ENCODE data around the gene BPIFB6.
"Not testable (repeated sequence)": the region's sequence is repeated elsewhere in the genome, so short reads cannot be mapped to it uniquely, and the experiment has no call there.

BPIFB6 gene

DNA sequence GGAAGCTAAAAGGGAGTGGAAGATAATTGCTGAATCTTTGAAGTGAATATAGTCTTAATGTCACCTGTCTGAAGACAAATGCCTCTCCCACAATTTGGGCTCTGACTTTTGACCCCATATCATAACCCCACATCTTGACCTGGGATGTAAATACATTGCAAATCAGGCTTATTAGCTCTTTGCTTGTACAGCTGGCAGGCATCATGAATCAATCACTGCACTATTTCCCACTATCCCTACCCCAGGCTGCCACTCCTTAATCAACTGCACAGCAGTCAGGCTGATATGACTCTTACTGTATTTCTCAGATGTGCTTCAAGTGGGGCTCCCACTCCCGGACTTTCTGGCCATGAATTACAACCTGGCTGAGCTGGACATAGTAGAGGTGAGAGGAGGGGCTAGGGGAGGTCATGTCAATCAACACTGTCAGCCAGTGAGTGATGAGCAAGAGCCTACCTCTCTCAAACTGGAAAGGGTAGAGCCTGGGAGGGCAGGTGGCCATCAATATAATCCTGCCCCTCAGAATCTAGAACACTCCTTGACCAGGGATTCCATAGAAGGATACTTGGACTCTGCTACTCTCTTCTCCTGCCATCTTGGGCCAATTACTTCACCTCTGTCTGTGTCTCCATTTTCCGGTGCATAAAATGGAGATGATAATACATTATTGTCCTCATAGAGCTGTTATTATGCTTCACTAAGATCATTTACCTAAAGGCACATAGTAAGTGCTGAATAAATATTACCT, 11.7 kb downstream of the BPIFB6 start:
- TF ChIP-seq, protein P1, sequence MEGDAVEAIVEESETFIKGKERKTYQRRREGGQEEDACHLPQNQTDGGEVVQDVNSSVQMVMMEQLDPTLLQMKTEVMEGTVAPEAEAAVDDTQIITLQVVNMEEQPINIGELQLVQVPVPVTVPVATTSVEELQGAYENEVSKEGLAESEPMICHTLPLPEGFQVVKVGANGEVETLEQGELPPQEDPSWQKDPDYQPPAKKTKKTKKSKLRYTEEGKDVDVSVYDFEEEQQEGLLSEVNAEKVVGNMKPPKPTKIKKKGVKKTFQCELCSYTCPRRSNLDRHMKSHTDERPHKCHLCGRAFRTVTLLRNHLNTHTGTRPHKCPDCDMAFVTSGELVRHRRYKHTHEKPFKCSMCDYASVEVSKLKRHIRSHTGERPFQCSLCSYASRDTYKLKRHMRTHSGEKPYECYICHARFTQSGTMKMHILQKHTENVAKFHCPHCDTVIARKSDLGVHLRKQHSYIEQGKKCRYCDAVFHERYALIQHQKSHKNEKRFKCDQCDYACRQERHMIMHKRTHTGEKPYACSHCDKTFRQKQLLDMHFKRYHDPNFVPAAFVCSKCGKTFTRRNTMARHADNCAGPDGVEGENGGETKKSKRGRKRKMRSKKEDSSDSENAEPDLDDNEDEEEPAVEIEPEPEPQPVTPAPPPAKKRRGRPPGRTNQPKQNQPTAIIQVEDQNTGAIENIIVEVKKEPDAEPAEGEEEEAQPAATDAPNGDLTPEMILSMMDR (IDR thresholded peaks at IDR 0.05; ENCODE audit: low read depth, low read length, missing control alignments) = no peak
- H3K4me3 ChIP-seq (ENCODE audit: low read depth, low read length) = no peak overlapping the region
- no peak for DNase-seq (ENCODE audit: low read depth)

DNA sequence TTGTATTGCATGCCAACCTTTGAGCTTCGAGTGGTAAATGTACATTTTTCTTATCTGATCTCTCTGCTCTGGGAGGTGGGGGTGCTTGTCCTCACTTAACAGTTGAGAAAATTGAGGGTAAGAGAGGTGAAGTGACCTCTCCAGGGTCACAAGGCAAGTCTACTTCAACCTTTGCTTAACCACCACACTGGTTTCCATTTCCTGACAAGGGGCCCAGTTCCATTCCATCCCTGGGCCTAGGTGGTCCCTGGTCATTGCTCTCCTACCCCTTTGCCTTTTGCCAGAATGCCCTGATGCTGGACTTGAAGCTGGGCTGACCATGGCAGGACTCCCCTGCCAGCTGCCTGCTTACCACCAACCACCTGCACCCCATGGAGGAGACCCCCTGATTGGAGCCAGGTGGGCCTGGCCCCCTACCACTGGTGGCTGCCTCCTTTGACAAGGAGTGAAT, 12.3 kb downstream of the BPIFB6 start:
- TF ChIP-seq, protein P1 (IDR thresholded peaks at IDR 0.05; ENCODE audit: low read depth, low read length, missing control alignments) = no peak
- DNase-seq (ENCODE audit: low read depth) = no peak
- H3K4me3 ChIP-seq (ENCODE audit: low read depth, low read length) = no peak overlapping the region

DNA sequence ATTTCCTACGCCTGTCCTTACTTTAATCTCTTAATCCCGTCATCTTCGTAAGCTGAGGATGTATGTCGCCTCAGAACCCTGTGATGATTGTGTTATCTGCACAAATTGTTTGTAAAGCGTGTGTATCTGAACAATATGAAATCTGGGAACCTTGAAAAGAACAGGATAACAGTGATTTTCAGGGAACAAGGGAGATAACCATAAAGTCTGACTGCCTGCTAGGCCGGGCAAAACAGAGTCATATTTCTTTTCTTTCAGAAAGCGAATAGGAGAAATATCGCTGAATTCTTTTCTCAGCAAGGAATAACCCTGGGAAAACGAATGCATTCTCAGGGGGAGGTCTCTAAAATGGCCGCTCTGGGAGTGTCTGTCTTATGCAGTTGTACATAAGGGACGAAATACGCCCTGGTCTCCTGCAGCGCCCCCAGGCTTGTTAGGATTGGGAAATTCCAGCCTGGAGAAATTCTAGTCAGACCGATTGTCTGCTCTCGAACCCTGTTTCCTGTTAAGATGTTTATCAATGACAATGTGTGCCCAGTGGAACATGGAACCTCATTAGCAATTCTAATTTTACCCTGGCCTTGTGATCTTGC, 13.8 kb downstream of the BPIFB6 start:
- not testable (repeated sequence) for H3K4me3 ChIP-seq (ENCODE audit: low read depth, low read length); DNase-seq (ENCODE audit: low read depth)

DNA sequence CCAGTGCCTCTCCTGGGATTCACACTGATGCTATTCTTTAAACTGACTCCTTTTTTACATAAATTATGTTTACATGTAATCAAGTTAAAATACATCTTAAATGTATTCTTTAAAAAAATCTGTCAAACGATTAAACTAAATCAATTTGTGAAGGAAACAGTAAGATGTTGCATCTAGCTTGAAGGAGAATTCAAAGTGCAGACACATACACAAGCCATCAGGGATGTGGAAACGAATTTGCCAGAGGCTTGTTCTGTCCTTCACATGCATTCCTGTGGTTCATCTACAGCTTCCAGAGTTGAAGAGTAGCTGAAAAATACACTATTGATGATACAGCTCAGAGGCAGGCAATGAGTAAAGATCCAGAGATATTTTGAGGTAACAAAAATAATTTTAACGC, 15.0 kb downstream of the BPIFB6 start:
- DNase-seq (ENCODE audit: low read depth) = no peak
- TF ChIP-seq, protein P1 (IDR thresholded peaks at IDR 0.05; ENCODE audit: low read depth, low read length, missing control alignments) = no peak
- H3K4me3 ChIP-seq (ENCODE audit: low read depth, low read length) = no peak overlapping the region

DNA sequence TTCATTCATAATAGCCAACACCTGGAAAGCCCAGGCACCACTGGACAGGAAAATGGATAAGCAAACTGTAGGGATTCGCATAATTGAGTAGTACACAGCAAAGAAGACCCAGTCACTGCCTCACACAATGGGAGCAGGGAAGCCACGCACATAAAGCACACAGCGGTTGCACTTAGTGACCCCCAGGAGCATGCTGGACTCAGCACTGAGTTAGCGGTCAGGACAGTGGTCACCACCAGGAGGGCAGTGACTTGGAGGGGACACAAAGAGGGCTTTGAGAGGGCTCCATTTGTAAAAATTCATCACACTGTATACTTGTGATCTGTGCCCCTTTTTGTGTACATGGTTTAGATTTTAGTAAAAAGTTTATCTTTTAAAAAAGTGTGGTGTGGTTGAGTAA, 19.9 kb downstream of the BPIFB6 start:
- H3K4me3 ChIP-seq (ENCODE audit: low read depth, low read length) = no peak overlapping the region
- no peak for DNase-seq (ENCODE audit: low read depth)
- TF ChIP-seq, protein P1 (IDR thresholded peaks at IDR 0.05; ENCODE audit: low read depth, low read length, missing control alignments) = no peak

DNA sequence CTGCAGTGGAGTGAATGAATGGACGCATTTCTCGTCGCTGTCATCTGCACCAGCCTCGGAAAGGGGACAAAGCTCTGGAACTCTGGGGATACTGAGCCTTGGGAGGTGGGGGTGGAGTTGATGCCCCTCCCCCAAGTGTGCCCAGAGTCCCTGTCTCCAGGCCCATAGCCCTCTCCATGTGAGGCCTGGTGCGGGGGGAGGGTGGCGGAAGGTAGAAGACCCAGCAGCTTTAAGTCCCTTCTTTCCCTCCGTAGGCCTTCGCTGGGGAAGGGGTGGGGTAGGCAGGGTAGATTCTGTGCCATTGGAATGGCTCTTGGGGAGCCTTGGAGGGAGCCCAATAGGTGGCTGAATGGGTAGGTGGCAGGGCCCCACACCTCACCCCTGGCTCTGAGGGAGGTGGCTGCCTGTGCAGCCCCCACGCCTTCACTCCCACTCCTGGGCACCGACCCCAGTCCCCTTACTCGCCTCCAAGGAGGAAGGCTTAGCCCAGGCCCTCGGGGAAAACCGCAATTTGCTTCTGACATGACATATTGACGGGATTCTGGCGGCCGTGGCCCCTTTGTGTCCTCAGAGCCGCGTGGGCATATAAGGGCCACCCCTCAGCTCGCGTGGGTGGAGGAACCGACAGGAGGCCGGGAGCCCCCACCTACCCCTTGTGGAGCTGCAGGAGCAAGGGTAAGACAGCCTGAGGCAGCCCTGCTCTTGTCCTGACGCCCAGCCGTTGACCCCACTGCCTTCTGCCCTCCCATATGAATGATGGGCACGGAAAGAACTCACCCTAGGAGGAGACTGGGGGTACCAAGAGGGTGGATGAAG, 22.1 kb downstream of the BPIFB6 start, which contains the start of gene BPIFB3:
BPIFB3 (plus strand) TSS at position 613 of the 816 bp plus-strand sequence. CDS start 1,533 bp downstream, outside the sequence.
- H3K4me3 ChIP-seq (ENCODE audit: low read depth, low read length) = no peak within 1 kb of the TSS
- no peak for DNase-seq (ENCODE audit: low read depth)
- TF ChIP-seq, protein P1 (IDR thresholded peaks at IDR 0.05; ENCODE audit: low read depth, low read length, missing control alignments) = no peak

DNA sequence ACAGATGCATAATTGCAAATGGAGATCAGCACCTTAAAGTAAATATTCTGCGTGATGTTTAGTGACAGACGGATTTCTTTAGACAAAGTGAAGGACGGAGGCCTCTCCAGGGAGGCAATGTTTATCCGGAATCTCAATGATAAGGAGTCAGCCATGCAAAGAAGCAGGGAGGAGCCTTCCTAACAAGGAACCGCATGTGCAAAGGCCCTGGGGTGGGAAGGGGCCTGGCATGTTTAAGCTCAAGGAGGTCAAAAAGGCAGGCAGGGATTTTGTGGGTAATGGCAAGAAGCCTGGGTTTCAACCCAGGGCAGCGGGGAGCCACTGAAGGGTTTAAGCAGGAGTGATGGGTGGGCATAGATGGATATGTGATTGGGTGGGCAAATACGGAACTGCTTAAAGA, 22.9 kb downstream of the BPIFB6 start:
- H3K4me3 ChIP-seq (ENCODE audit: low read depth, low read length) = no peak overlapping the region
- DNase-seq (ENCODE audit: low read depth) = no peak
- TF ChIP-seq, protein P1 (IDR thresholded peaks at IDR 0.05; ENCODE audit: low read depth, low read length, missing control alignments) = no peak

Measured in GM12864 (cell line).